ENCODE measurements around the gene ZNF385A.

GRCh38 chr12:54389607-54390175 lies 5.2 kb upstream of the ZNF385A start:
- no peak for TF ChIP-seq CTCF (conservative IDR thresholded peaks at IDR 0.05; ENCODE audit: low read depth, low read length)
- TF ChIP-seq FOS (IDR thresholded peaks at IDR 0.05; ENCODE audit: low read depth, low read length): no peak
- TF ChIP-seq USF2 (IDR thresholded peaks at IDR 0.05; ENCODE audit: low read depth, low read length): no peak
- TF ChIP-seq CEBPB (IDR thresholded peaks at IDR 0.05; ENCODE audit: low read depth, low read length): no peak
- no peak for TF ChIP-seq POLR2A (IDR thresholded peaks at IDR 0.05; ENCODE audit: low read depth, low read length)
- no peak for TF ChIP-seq RFX5 (IDR thresholded peaks at IDR 0.05; ENCODE audit: low read depth, low read length)
